Medulla oblongata (tissue), 1 donor: Measurements from ENCODE around the gene STUM.
"Not testable (repeated sequence)": the region's sequence is repeated elsewhere in the genome, so short reads cannot be mapped to it uniquely, and the experiment has no call there.

Experiments used
- DNase-seq: peaks from one replicate; pipeline ENCODE4 v3.0.0-alpha.2; 2015; ENCODE audit errors: extremely low spot score

Gene STUM

DNA sequence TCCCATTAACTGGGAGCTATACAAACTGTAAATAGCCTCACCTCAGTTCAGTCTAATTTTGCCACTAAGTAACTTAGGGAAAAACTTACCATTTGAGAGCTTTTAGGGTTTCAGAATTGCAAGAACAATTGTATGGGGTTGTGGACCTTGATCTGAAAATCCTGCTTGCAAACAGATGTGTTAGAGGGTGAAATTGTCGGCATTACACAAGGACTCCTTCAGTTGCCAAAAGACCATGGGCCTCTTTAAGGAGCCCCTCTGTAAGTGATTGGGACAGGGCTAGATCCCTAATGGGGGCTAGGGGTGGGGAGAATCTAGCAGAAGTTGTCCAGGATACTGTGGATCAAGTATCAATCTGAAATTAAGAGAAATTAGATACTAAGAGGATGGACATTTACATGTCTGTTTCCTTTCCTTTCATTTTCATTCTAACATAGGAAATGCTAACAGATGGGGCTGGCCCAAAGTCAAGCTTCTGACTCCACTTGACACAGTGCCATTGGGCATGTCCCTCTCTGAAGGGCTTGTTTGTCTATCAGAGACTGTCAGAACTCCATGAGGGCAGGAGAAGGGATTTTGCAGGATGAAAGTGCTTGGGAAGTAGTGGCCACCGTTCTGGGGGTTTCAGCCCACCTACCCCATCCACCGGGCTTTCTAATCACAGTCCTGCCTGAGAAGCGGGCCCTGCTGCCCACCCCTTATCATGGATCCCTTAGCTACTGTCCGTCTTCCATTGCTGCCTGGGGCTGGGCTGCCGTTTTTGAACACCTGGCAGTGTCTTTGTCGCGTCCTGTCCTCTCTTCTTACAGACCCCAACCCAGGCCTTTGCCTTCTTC, 54.7 kb downstream of the STUM start:
- DNase-seq = peak; percentile 80

DNA sequence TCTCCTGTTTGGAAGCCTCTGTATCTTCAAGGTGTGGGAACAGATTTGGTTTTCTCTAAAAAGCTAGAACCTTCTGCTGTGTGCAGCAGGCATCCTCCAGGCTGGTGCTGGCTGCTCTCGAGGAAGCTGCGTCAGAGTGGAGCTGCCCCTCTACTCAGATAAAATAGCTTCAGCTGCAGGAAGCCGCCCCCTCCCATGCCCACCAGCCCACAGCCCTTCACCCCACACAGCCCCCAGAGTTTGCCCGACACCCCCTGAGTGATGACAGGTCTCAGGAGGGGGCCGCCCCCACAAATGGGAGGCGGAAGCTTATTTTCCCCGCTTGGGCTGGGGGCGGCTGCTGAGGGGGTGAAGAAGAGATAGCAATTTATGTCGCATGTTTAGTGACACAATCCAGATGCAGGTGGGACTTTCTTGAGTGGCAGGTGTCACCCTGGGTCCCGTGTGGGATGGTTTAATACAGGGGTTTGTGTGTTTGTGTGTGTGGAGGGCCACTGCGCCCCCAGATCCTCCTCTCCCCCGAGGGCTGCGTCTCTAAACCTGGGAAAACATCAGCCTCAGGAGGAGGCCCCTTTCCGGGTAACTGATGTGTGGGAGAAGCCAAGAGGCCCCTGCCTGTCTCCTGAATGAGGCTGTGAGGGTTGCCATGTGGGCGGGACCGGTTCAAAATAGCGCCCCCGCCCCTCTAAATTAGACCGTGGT, 55.4 kb downstream of the STUM start:
- no peak for DNase-seq

- no peak for DNase-seq
Measured at GRCh38 chr1:226604560-226605317, 56.2 kb downstream of the STUM start.

DNA sequence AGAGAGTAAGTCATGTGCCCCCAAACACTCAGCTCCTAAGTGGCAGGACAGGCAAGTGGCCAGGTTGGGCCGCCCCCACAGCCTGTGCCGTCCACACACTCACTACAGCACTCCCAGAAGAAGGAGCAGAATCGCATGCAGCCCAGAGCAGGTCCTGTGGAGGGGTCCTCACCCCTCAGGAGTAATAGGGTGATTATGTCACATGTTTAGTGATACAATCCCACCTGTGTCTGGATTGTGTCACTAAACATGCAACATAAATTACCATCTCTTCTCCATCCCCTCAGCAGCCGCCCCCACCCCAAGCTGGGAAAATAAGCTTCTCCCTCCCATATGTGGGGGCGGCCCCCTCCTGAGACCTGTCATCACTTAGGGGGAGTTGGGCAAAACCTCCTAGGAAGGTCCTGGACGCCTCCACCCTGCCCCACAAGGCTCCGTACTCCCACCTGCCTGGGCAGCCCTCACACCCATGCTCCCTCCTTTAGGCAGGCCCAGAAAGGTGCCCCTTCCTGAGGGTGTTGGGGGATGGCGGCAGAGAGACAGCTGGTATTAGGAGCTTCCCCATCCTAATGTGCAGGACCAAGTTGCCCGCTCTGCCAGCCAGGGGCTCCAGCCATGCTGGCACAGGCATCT, 56.9 kb downstream of the STUM start:
- no peak for DNase-seq

- DNase-seq = no peak
Measured at GRCh38 chr1:226606311-226607267, 58.0 kb downstream of the STUM start.

- no peak for DNase-seq
Measured at GRCh38 chr1:226607268-226607660, 58.7 kb downstream of the STUM start.

GRCh38 chr1:226607821-226608220, 59.3 kb downstream of the STUM start:
- DNase-seq = no peak

DNA sequence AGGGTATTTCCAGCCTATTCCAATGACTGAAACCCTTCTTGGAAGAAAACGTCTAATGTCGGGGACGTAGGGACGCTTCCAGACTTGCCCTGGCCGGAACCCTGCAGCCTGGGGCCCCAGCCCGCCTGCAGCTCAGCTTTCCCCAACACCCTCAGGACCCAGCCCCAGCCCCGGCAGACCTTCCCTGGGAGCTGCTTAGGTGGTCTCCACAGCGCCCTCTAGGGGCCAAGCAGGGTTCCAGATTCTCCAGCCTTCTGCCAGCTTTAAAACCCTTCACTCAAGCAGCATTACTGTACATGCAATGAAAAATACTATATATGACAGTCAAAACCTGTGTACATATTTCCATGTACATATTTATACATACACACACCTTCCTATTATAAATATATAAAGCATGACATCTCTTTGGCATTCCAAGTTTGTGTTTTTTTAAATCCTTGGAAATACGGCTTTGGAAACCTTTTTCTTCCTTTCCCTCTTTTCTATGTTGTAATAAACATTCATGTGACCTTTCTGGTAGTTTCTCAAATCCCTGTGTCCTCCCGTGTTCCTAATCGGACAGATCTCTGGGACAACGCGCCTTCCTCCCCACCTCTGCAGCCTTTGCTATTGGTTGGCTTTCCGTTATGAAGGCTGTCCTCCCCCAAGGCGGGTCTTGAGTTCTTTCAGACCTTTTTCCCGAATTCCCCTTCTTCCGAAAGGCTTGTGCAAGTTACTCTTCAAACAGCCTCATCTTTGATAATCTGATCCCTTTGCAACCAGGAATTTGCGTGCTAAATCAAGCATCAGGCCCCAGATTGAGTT, 60.3 kb downstream of the STUM start:
- peak; percentile 73 for DNase-seq

- DNase-seq = no peak
Measured at GRCh38 chr1:226609836-226610455, 61.4 kb downstream of the STUM start.

DNA sequence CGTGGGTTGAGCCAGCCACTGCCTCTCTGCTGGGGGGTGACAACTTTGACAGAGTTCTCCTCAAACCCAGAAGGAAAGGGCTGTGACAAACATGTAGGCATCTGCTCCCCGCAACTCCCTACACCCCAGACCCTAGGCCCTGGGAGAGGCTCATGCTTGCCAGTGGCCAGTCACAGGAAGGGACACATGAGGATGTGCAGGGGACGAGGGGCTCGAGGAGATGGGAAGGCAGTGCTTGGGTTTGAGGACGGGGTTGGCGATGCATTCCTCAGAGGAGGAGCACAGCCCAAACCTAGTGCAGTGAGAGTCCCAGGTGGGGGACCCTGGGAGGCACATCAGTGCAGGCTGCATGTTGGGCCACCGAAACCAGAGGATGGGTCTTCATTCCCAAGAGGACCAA, 62.1 kb downstream of the STUM start:
- no peak for DNase-seq

GRCh38 chr1:226611301-226611700, 62.7 kb downstream of the STUM start:
- no peak for DNase-seq

GRCh38 chr1:226611980-226612379, 63.4 kb downstream of the STUM start:
- DNase-seq = not testable (repeated sequence)

- DNase-seq = no peak
Measured at GRCh38 chr1:226615876-226616275, 67.3 kb downstream of the STUM start.

GRCh38 chr1:226616636-226617035, 68.1 kb downstream of the STUM start:
- no peak for DNase-seq

GRCh38 chr1:226617109-226617508, 68.5 kb downstream of the STUM start:
- DNase-seq = no peak

DNA sequence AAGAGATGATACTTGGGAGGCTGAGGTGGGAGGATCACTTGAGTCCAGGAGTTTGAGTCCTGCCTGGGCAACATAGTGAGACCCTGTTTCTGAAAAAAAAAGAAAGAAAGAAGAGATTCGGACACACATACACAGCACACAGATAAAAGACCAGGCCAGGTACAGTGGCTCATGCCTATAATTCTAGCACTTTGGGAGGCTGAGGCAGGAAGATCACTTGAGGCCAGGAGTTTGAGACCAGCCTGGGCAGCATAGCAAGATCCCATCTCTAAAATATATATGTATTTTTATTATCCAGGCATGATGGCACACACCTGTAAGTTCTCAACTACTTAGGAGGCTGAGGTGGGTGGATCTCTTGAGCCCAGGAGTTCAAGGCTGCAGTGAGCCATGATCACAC, 69.2 kb downstream of the STUM start:
- not testable (repeated sequence) for DNase-seq

GRCh38 chr1:226618380-226618779, 69.8 kb downstream of the STUM start:
- DNase-seq = no peak

DNA sequence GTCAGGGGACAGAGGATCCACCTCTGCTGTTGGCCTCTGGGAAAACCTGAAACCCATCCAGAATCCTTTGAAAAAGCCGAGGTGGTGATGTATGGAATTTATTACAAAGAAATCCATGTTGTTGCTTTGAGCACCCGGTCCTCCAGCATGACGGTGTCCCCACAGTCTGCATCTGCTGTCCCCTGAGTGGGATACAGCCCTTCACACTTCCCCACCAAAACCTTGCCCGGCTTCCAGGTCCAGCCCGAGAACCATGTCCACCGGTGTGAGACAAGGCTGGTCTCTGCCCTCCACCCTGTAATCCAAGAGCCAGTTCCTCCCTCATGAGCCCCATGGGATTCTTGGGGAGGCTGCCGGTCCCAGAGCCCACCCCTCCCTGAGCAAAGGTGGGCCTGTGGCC, 70.5 kb downstream of the STUM start:
- DNase-seq = no peak

DNA sequence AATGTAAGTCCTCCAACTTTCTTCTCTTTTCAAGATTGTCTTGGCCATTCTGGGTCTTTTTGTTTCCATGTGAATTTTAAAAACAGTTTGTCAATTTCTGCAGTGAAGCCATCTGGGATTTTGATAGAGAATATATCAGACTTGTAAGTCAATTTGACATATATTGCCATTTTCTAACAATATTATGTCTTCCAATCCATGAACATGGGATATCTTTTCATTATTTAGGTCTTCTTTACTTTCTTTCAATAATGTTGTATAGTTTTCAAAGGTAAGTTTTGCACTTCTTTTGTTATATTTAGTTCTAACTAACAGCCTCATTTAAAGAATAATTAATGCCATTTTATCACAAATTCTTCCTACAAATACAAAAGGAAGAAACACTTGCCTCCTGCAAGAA, 73.4 kb downstream of the STUM start:
- no peak for DNase-seq

GRCh38 chr1:226624526-226624925, 76.0 kb downstream of the STUM start:
- DNase-seq = no peak
